Stimulated activated CD8-positive, alpha-beta memory T cell treated with anti-CD3 and anti-CD28 coated beads, Interleukin-2, amount 100 ng/mL, for 48 hours (primary cell): Measurements from ENCODE around the gene MYO7B.

Source experiments
- DNase-seq, 2 donors: peaks; one replicate each; pipeline ENCODE4 v3.0.0-alpha.2; 2020; ENCODE audit warnings: low read depth in 2 of 2

MYO7B gene

GRCh38 chr2:127624756-127625571 is 89.5 kb downstream of the MYO7B start:
- no peak for DNase-seq

- no peak for DNase-seq
Observed at GRCh38 chr2:127625572-127625951, 90.1 kb downstream of the MYO7B start.

GRCh38 chr2:127626175-127626574 is 90.7 kb downstream of the MYO7B start:
- DNase-seq, result no peak

- no peak for DNase-seq
Observed at GRCh38 chr2:127626917-127627739, 91.6 kb downstream of the MYO7B start.

GRCh38 chr2:127627740-127628571 is 92.5 kb downstream of the MYO7B start:
- no peak for DNase-seq

- no peak for DNase-seq
Observed at GRCh38 chr2:127628767-127629614, 93.5 kb downstream of the MYO7B start.

- DNase-seq, result no peak
Observed at GRCh38 chr2:127629637-127630036, 94.2 kb downstream of the MYO7B start.

GRCh38 chr2:127630096-127630863 is 94.8 kb downstream of the MYO7B start:
- DNase-seq, result no peak

GRCh38 chr2:127630864-127631540 is 95.5 kb downstream of the MYO7B start:
- DNase-seq, result no peak

GRCh38 chr2:127631541-127631996 is 96.1 kb downstream of the MYO7B start:
- no peak for DNase-seq

- no peak for DNase-seq
Observed at GRCh38 chr2:127631997-127632581, 96.6 kb downstream of the MYO7B start.

GRCh38 chr2:127632592-127633489 is 97.4 kb downstream of the MYO7B start:
- no peak for DNase-seq

GRCh38 chr2:127633556-127634065 is 98.1 kb downstream of the MYO7B start:
- DNase-seq, result no peak

- DNase-seq, result no peak
Observed at GRCh38 chr2:127634066-127634617, 98.7 kb downstream of the MYO7B start.

- DNase-seq, result no peak
Observed at GRCh38 chr2:127634626-127635379, 99.3 kb downstream of the MYO7B start.

GRCh38 chr2:127635380-127636237 is 100.1 kb downstream of the MYO7B start:
- no peak for DNase-seq
